Right atrium auricular region (tissue), 2 donors: ENCODE results near the gene TTC1. TPM values are rescaled to one million over a fixed set of nuclear protein-coding genes. Genes with fewer than 3 reads are reported as not detected.

Source experiments
- DNase-seq: peaks from one replicate; pipeline ENCODE4 v3.0.0-alpha.2; 2019; ENCODE audit warnings: low spot score
- H3K27ac ChIP-seq, 2 donors: fragments of 200-600 bp; sonication (generic); 1 replicate in 1 of 2; 2 replicates in 1 of 2; pipeline ENCODE4 v1.5.1; 2016 to 2019
- H3K27me3 ChIP-seq, 2 donors: fragments of 200-600 bp; sonication (generic); one replicate each; pipeline versions ENCODE4 v1.5.1 to v1.6.0; 2017 to 2019
- H3K36me3 ChIP-seq: fragments of 200-600 bp; sonication (generic); one replicate; pipeline ENCODE4 v1.5.1; 2016
- H3K4me1 ChIP-seq, 2 donors: fragments of 200-600 bp; sonication (generic); one replicate each; pipeline versions ENCODE4 v1.5.1 to v1.6.0; 2017 to 2019
- H3K4me3 ChIP-seq, 2 donors: fragments of 200-600 bp; sonication (generic); 1 replicate in 1 of 2; 2 replicates in 1 of 2; pipeline ENCODE4 v1.5.1; 2017 to 2019; ENCODE audit warnings: mild to moderate bottlenecking in 1 of 2, moderate library complexity in 1 of 2
- H3K9me3 ChIP-seq, 2 donors: fragments of 200-600 bp; sonication (generic); one replicate each; pipeline ENCODE4 v1.5.1; 2019
- CTCF ChIP-seq, 2 donors: fragments of 200-600 bp; sonication (generic); IDR thresholded peaks; one replicate each; pipeline ENCODE4 v1.5.1; 2019; ENCODE audit warnings: antibody characterized with exemption in 2 of 2
- total RNA-seq, 2 donors: library from RNA; depleted of rRNA; stranded (reverse); fragments of >200 nt; gene quantifications; one replicate each; pipeline ENCODE4 v1.1.0, GENCODE V29; 2016

TTC1 gene
- total RNA-seq, 2 donors from 2014 or later = 51.2 to 77.0 TPM

GRCh38 chr5:160030631-160031377 is 21.9 kb downstream of the TTC1 start:
- TF ChIP-seq CTCF (IDR thresholded peaks at IDR 0.05) = no peak
- H3K36me3 ChIP-seq = peaks cover 7% of the 10 kb centered on the region
- no peak overlapping the region for H3K4me3 ChIP-seq
- no peaks in the 10 kb centered on the region for H3K27me3 ChIP-seq
- H3K4me1 ChIP-seq = peaks cover 0 to 18% of the 10 kb centered on the region in 2 donors
- DNase-seq = no peak
- no peaks in the 10 kb centered on the region for H3K9me3 ChIP-seq
- peak overlapping the region in 1 of 2 donors; percentile 51 for H3K27ac ChIP-seq

GRCh38 chr5:160033546-160034252 is 24.8 kb downstream of the TTC1 start:
- H3K36me3 ChIP-seq = peaks cover 7% of the 10 kb centered on the region
- no peak overlapping the region for H3K4me3 ChIP-seq
- DNase-seq = no peak
- H3K4me1 ChIP-seq = peaks cover 0 to 18% of the 10 kb centered on the region in 2 donors
- no peaks in the 10 kb centered on the region for H3K27me3 ChIP-seq
- no peaks in the 10 kb centered on the region for H3K9me3 ChIP-seq
- no peak for TF ChIP-seq CTCF (IDR thresholded peaks at IDR 0.05)
- H3K27ac ChIP-seq = no peak overlapping the region

- Histone ChIP-seq H3K27ac (peak overlapping the region in 1 of 2 donors; percentile 68), H3K9me3 (no peaks in the 10 kb centered on the region), H3K4me3 (peak overlapping the region in 1 of 2 donors; percentile 4), H3K36me3 (peaks cover 8% of the 10 kb centered on the region), H3K27me3 (no peaks in the 10 kb centered on the region), H3K4me1 (peaks cover 0 to 6% of the 10 kb centered on the region in 2 donors)
- TF ChIP-seq CTCF (IDR thresholded peaks at IDR 0.05) = no peak
- DNase-seq = no peak
These were observed 27.3 kb downstream of the TTC1 start for GRCh38 chr5:160036243-160036642.

- DNase-seq = no peak
- no peaks in the 10 kb centered on the region for H3K9me3 ChIP-seq
- TF ChIP-seq CTCF (IDR thresholded peaks at IDR 0.05) = no peak
- no peak overlapping the region for H3K4me3 ChIP-seq
- no peaks in the 10 kb centered on the region for H3K4me1 ChIP-seq
- peaks cover 14% of the 10 kb centered on the region for H3K36me3 ChIP-seq
- peak overlapping the region in 1 of 2 donors; percentile 68 for H3K27ac ChIP-seq
- H3K27me3 ChIP-seq = no peaks in the 10 kb centered on the region
These were observed 27.9 kb downstream of the TTC1 start for GRCh38 chr5:160036884-160037283.

- peaks cover 24% of the 10 kb centered on the region for H3K36me3 ChIP-seq
- no peaks in the 10 kb centered on the region for H3K9me3 ChIP-seq
- H3K4me1 ChIP-seq = peaks cover 0 to 4% of the 10 kb centered on the region in 2 donors
- H3K4me3 ChIP-seq = no peak overlapping the region
- DNase-seq = no peak
- no peak overlapping the region for H3K27ac ChIP-seq
- H3K27me3 ChIP-seq = no peaks in the 10 kb centered on the region
- TF ChIP-seq CTCF (IDR thresholded peaks at IDR 0.05) = no peak
These were observed 31.0 kb downstream of the TTC1 start for GRCh38 chr5:160039810-160040470.
